CD4-positive, alpha-beta T cell treated with Interleukin-4 for 4 hours (primary cell): ENCODE measurements around the gene OPN5.

Experiments
- DNase-seq: peaks from one replicate; pipeline ENCODE4 v3.0.0-alpha.2; 2020

Gene OPN5

DNA sequence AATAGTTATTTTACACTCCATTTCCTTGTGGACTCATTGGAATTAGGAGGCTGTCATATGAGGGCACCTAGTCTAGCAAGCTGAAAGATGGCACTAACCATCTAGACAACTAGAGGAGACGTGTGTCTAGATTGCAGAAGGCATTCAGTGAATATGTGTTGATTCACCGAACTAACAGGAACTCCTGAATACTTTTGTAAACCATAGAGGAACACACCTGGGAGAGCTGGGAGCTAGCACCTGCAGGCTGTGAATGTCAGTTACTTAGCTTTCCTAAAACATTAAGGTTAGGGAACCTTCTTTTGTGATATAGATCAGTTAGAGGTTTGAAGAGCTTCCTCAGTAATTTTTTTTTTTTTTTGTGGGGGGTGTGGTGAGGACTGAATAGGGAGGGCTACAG, 7.7 kb downstream of the OPN5 start:
- no peak for DNase-seq

DNA sequence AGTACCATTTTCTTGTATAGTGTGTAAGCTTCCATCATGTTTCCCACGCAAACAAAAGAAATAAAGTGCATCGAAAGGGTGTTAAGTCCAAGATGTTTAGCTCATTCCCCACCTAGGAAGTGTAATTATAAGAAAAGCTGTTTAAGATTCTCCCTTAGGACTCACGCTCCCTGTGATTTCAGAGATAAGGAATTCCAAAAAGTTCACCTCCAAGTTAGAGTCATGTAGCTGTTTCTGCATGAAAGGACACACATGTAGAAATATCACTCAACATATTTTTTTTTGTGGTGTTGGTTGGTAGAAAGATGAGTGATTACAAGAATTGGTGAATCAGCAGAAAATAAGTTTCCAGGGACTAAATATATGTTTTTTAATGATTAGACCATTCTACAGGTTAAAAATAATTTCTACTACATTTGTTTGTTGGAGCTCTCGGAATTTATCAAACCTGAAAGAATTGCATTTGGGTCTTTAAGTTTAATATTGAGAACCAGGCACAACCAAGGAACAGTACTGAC, 10.4 kb downstream of the OPN5 start:
- no peak for DNase-seq

DNA sequence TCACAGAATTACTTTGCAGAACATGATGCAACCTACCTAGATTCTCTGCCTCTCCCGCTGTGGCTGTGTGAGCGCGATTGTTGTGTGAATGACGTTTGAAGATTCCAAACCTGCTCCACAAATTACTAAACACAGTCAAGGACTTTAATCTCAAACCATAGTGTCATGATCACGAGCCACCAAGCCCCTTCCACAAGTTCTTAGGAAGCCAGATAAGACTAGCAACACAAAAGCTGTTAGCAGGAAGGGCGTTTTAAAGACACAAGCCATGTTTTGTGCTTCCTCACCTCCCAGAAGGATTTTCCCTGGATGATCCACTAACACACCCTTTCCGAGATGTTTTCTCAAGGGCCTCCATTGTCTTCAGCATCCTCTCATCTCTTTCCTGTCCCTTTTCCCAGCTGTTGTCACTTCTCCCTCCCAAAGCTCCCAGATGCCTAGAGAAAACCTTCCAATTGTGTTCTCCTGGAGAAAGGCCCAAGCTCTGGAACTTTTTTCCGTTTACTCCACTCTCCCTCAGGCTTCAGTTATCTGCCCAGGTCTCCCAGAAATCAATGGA, 12.8 kb downstream of the OPN5 start:
- no peak for DNase-seq

DNA sequence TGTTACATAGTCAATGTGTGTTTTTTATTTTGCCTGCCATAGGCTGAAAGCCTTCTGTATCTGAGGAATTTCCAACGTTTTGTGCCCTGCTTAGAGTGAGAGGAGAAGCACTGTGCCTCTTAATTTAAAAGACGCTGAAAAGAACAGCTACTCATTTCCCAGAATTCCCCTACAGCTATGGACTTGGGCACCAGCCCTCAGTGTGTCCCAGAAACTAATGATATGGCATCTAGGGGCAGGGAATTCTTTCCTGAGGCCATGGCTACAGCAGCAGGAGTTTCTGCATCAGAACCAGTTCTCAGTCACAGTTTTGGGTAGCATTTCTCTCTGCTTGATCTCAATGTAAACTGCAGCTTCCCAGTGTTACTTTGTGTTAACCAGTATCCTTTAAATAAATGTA, 20.2 kb downstream of the OPN5 start:
- no peak for DNase-seq

DNA sequence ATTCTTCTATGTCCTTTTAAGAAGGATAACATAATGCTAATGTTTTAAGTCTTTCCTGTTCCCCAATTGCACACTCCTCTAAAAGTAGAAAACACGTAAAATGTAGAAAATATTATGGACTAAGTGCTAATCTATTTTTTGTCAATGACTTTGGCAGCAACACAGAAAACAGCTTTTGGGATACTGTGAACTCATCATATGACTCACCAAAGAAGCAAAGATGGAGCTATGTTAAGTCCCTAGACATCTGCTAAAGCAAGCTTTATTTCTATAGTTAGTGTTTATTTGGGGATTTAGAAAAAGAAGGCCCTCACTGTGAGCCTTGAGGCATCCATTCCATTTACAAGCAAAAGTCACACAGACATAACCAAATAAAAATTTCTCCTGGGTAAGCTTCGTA, 23.0 kb downstream of the OPN5 start:
- no peak for DNase-seq

DNA sequence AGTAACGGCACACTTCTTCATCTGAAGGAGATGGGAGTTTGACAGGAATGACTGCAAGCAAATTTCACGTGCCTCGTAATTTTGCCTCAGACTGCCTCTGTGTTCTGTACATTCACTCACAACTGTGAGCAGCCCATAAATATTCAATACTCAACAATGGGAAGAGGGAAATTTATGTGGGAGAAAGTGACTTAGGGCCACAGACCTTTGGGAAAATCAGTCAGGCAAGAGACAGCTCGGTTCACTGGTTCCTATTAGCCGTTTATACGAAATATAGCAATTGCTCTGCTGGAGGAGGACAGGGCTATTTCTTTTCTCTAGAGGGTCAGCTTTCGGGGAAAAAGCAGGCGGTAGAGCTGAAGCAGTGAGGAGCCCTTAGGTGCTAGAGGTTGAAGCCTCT, 28.0 kb downstream of the OPN5 start:
- DNase-seq, result no peak

DNA sequence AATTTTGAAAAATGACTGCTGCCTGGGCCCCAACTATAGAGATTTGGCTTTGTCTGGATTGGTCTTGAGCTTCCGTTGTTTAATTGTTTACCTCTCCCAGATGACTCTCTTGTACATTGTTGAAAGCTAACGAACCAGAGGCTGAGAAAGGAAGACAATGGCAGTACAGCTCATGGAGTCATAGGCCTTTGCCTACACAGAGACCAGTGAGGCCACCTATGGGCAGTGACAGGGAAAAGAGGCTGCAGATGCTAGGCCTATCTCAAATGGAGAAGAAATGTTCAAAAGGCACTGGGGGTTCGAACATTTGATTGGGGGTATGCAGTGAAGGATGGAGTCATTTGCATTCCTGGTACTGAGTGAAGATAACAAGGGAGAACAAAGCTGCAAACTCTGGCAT, 29.1 kb downstream of the OPN5 start:
- DNase-seq, result no peak

DNA sequence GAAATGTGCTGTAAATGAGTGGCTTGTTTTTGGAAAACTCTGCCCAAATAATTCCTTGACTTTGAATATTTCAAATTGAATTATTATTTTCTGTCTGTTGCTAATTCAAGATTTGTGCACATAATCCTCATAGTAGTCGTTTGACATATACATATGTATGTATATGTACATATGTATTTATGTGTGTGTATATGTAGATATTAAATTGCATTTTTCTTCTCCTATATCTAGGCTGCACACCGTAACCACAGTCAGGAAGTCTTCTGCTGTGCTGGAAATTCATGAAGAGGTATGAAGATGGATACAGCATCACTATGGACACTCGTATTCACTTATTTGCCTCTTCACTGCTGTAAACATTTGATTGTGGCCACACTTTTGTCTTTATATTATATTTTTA, 29.6 kb downstream of the OPN5 start:
- no peak for DNase-seq

DNA sequence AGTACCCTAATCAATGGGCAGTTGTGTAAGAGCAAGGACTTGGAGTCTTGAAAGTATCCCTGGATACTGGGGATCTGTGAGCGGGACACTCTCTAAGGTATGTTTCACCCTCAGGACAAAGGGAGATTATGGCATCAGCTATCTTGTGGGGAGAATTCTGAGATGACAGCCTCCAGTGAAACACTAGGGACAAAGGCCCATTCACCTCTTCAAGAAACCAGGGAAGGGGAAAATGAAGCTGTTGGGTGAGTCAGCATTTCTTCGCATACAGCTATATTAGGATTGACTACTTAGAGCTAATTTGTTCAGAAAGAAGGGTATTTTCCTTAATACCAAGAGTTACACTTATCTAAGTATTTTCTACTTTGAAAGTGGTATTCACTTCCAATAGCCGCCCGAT, 35.9 kb downstream of the OPN5 start:
- no peak for DNase-seq

DNA sequence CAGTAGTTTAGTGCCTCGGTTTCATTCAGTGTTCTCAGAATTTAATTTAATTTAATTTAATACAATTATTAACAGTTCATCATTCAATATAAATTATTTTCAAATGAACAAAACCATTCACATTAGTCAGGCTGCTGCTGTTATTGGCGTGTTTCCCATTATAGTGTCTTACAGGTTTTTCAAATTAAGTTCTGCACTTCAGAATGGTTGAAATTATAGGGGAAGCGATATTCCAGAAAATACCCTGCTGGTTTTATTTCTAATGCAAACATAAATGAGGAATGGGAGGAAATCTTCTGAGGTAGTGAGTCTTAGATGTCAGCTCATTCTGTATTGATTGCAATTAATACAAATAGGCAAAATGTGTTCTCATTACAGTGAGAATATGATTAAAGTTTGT, 37.6 kb downstream of the OPN5 start:
- no peak for DNase-seq

DNA sequence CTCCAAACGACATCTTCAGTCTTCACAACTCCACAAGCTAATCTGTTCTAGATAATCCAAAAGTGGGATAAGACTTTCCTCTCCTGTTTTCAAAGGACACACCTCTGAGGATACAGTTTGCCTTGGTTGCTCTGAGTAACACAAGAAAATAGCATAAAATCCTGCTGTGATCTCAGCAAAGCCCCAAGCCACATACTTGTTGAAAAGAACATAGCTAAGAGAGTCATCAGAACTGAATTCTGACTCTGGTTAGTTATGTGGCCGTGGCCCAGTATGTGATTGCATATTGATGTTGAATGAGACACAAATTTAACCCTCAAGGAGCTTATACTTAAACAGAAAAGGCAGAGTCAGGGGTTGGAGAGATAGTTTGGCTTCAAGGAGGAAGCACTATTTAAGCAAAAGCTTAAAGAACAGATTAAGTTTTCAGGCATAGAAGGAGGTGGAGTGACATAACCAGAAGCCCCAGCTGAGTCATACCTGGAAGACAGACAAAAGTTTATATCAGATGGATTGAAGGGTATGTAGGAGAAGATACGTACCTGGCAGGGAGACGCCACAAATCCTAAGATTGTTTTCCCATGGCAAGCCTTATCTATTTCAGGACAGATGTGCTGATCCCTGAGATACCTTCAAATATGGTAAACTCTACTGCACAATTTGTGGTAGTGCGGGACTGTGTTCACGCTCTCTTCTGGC, 41.2 kb downstream of the OPN5 start:
- no peak for DNase-seq

DNA sequence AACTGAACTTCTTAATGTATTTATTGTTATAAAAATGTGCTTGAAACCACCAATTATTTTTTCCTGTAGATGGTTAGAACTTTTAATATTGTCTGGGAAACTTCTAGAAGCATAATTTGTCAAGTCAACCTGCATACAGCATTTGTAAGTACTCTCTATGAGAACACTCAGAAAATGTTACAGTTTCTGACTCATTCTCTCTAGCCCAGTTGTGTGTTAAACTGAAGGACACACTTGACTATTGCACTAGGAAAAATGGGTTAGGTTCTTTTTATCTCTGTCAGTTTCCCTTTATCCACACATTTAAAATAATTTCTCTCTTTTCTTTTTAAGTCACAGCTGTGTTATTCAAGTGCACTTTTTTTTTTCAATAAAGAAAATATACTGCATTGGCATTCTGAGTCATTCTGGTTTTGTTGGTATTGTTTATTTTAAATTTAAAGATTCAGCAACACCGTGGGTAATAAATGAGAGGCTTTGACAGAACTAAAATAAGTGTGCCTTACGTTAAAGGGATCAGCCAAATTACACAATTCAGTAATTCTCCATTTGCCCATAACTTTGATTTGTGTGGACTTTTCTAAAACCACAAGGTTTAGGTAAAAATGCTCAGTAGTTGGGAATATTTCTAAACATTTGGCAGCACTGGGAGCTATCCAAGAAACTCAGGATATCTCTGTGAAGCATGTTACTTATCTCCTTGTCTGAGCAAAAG, 50.7 kb downstream of the OPN5 start:
- DNase-seq, result no peak

DNA sequence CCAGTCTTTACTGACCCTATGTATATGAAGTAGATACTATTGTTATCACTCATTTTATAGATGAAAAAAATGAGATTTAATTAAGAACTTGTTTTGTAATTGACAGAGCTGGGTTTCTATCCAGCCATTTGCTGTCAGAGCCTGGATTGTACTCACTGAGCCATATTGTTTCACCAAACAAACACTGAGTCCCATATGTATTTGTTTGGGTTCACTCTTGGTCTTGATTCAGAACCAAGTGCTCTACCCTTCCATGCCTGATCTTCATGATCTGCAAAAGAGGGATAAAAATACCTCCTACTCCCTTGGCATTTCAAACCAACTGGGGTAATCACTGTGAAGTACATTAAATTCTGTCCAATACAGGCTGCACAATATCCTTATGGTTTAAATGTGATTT, 52.4 kb downstream of the OPN5 start:
- DNase-seq, result no peak

DNA sequence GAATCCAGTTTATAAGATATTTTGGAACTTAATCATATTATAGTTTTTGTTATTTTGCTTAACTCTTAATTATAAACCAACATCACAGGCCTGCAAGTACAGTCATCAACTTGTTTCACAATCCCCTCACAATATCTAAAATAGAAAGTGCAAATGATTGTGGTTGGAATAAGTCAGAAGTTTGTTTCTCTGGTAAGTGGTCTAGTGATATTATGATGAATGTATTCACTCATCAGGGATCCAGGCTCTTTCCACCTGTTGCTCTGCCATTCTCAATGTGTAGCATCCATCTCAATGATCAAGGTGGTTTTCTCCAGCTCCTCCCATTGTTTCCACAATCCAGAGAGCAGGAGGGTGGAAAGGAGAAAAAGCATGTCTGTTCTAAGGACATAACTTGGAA, 54.2 kb downstream of the OPN5 start:
- DNase-seq, result no peak

DNA sequence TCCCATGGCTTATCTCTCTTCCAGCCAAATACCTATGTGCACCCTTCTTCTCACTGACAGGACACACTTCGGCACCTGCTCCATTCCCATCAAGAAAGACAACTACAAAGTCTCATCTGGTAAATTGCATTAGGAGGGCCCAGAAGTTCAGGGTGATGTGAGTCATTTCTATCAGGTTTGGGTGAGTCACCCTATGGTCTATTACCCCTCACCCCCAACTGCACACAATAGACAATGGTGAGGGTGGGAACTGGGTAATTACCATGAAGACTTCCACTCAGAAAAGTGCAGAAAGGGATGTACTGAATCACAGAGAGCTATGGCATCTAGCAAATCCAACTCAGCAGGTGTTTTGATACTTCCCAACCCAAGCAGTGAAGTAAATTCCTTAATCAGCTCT, 54.8 kb downstream of the OPN5 start:
- no peak for DNase-seq

DNA sequence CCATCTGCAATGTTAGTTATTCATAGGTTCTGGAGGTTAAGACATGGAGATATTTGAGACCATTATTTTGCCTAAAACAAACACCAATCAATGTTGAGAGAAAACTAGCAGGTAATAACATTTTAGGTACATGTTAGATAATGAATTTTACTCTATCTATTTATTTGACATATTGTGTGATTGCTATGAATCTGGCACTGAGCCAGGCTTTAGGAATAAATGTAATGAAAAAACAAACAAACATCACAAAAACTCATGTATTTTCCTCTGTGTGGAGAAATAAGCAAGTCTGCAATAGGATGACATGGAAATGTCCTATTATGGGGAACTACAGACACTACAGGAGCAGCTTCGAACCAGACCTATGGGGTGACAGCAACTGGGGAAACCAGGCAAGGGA, 57.8 kb downstream of the OPN5 start:
- DNase-seq, result no peak

DNA sequence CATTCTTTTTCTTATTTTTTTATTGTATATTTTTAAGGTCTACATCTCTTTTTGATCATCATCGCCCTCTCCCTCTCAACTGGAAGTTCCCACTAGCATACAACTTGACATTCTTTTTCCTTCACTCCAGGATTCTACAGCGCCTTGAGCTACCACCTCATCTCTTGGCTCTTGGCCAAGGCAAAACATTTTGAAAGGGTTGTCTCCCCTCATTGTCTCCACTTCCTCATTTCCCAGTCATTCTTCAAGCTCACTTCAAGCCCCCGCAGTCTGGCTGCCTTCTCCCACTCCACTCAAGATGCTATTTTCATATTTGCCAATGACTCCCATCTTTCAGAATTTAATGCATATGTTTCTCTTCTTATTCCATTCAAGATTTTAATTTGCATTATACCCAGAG, 63.0 kb downstream of the OPN5 start:
- DNase-seq, result no peak

DNA sequence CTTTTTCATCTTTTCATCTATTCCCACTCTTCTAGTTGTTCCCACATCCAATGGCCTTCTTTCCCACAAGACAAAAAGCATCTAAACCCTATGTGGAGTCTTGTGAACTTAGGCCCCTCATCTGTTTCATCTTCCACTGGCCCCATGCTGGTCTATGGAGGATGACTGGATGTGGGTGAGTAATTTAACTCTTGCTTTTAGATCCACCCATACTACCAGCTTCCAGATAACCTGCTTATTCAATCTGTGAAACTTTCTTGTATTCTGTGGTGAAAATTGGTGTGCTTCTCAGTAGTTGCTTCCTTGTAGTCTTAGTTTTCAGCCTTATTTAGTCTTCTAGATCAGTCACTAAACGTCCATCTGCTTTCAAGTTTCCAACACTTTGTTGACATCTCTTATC, 64.9 kb downstream of the OPN5 start:
- DNase-seq, result no peak

DNA sequence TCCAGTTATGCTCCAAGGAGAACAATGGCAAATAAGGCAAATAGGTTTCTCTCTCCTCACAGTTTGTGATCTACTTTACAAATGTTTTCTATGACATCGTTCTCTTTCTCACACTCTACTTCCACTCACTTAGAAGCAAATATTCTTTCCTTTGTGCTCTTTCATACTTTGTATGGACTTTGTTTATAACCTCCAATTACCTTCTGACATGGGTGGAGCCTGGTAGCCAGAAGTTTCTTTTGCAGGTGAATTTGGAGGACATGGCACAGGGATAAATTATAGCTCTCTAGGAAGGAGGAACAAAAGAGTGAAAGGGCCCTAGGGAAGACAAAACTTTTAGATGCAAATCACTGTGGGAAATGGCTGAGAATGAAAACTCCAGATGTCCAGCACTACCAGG, 69.3 kb downstream of the OPN5 start:
- DNase-seq, result no peak

DNA sequence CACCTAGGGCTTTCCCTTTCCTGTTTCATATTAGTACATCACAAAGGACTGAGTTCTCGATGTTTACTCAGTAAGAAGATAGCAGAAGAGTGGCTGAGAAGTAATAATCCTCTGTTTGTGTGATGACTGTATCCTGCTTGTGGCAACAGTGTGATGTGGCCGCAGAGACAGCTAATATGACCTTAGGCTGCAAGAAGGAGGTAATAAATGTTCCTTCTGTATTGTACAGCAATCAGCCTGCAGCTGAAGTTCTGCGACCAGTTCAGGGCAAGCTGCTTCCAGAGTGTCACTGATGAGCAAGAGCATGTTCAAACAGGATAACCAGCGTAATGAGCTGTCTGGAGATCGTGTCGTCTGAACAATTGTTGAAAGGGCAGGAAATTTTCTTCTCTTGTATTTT, 70.9 kb downstream of the OPN5 start:
- DNase-seq, result no peak

DNA sequence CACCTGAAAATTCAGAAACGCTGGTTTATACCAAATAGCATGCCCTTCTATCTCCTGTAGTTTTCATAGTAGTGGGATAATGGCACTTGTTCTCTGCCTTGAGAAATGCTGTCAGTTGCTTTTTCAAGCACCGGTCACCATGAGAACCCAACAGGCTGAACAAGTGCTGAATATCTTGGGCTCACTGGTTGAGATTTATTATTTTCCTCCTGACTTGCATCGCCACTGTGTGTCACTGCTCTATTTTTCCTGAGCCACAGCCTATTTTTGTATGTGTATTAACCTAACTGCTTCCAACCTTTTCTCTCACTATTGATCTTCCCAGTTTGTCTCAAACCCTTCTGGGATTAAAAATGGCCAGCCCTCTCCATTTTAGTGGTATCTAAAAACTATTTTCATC, 71.9 kb downstream of the OPN5 start:
- no peak for DNase-seq

DNA sequence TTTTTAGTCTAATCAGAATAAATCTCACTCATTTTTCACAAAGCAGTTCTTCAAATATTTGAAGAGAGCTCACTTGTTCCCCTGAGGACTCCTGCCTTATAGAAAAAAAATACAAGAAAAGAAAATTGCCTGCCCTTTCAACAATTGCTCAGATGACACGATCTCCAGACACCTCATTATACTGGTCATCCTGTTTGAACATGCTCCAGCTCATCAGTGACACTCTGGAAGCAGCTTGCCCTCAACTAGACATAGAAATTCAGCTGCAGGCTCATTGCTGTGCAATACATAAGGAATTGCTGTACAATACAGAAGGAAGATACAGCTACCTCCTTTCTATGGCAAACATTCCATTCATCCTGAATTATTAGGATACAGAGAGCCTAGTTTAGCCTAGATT, 73.1 kb downstream of the OPN5 start:
- no peak for DNase-seq

DNA sequence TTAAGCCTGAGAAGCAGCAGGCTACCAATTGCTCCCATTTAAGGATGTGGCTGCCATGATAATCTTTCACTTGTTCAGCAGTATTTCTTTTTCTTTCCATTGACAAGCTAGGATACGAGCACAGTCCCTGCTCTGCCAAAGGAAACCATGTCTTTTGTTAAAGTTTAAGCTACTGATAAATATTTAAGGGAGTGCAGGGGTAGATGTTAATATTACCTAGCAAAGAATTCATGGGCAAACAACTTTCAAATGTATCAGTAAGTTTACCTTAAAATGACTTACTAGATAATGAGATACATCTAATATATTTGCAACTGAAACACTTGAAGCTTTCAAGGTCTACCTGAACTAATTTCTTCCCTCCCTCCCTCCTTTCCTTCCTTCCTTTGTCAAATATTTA, 77.3 kb downstream of the OPN5 start:
- DNase-seq, result no peak

DNA sequence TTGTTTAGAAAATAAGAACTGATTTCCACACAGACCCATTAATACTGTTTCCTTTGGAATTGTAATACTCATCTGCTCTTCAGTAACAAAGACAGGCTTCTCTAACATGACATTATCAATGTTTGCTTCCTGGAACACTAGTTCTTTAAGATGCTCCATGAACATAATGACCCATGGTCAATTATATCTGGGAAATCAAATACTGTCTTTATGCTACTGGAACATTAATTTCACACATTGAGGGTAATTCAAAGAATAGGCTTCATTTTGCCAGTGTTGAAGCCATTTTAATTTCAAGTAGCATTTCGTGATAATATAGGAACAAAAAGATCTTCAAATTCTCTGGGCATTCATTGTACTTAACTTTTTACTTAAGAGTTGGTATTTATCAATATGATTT, 80.9 kb downstream of the OPN5 start:
- no peak for DNase-seq

DNA sequence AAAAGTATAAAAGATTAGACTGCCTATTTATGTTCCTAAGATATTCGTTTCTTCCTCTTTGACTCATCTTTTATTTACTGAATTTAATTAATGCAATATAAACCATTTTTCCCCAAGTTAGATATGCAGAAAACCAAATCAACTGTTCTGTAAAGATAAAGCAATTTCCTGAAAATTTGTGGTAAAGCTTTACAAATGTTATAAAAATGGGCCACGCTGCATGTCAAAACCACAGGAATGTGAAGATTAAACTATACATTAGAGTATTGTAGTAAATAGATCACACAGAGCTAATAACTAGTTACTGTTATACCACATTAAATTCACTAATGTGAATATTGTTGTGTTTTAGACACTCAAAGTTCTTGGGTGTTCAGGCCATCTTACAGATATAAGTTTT, 83.4 kb downstream of the OPN5 start:
- DNase-seq, result no peak
